SH-SY5Y (cell line): ENCODE data around the gene NPY1R.

Experiments used
- GATA2 ChIP-seq: IDR thresholded peaks from 2 replicates; pipeline ENCODE4 v1.6.1; 2011; ENCODE audit warnings: mild to moderate bottlenecking, low read depth, low read length
- GATA3 ChIP-seq: IDR thresholded peaks from 2 replicates; pipeline ENCODE4 v1.6.1; 2011; ENCODE audit warnings: low read depth, mild to moderate bottlenecking, low read length, moderate library complexity

DNA sequence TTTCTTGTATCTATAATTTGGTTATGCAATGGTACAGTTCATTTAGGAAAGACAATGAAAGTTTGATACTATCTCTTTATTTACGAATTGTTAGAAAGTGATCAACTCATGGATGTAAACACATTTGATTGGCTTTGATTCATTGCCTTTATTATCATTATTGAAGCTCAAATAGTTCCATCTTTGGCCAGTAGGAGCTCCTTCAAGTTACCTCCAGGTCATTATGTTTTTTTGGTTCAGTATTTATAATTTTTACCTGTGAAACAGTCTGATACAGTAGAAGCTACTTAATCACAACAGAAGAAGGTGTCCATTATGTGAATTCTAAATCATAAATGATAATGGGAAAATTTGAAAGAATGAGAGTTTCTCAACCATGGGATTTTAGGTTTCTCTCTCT lies 23.7 kb upstream of the NPY1R start:
- TF ChIP-seq GATA2: no peak
- no peak for TF ChIP-seq GATA3
